MCF 10A (cell line): ENCODE measurements around the gene LRRC53. TPM values are rescaled to one million over a fixed set of nuclear protein-coding genes. Genes with fewer than 3 reads are reported as not detected.

Source experiments
- Bru-seq: library from RNA; stranded (reverse); fragments of 400-500 nt; gene quantifications from one replicate; lab custom pipeline; 2021; lab: Mats Ljungman, UMichigan
- BruChase-seq, 2 experiments: library from RNA; stranded (reverse); fragments of 400-500 nt; gene quantifications; one replicate each; lab custom pipeline; 2021; lab: Mats Ljungman, UMichigan
- BruUV-seq: library from RNA; stranded (reverse); fragments of 400-500 nt; replicated peaks from 2 replicates; lab custom pipeline; 2021; lab: Mats Ljungman, UMichigan
- CTCF ChIA-PET: fragments of 300-600 bp; sonication (Branson Sonifier 250); formaldehyde crosslinking; extraction: SDS; loops from one replicate; lab custom pipeline; 2021; ENCODE audit warnings: antibody characterized with exemption, inconsistent platforms; lab: Yijun Ruan, JAX
- POLR2A ChIA-PET: fragments of 300-600, 350-650 bp; sonication (Branson Sonifier 250); formaldehyde crosslinking; extraction: SDS; loops from one replicate; lab custom pipeline; 2020; ENCODE audit warnings: antibody characterized with exemption, inconsistent platforms; lab: Yijun Ruan, JAX
- DNase-seq: peaks from one replicate; pipeline ENCODE4 v3.0.0-alpha.2; 2018; ENCODE audit not compliant: unreplicated experiment
- H3K27ac Mint-ChIP-seq: one replicate; pipeline ENCODE4 v1.8.0; 2022; ENCODE audit warnings: mild to moderate bottlenecking, low read depth, mixed read lengths; ENCODE audit not compliant: unreplicated experiment
- H3K27me3 Mint-ChIP-seq: one replicate; pipeline ENCODE4 v1.8.0; 2022; ENCODE audit warnings: mixed read lengths; ENCODE audit not compliant: insufficient read depth, unreplicated experiment
- H3K36me3 Mint-ChIP-seq: one replicate; pipeline ENCODE4 v1.8.0; 2022; ENCODE audit warnings: mild to moderate bottlenecking, moderate library complexity, mixed read lengths; ENCODE audit not compliant: insufficient read depth, unreplicated experiment
- H3K4me1 Mint-ChIP-seq: one replicate; pipeline ENCODE4 v1.8.0; 2022; ENCODE audit warnings: mixed read lengths; ENCODE audit not compliant: insufficient read depth, unreplicated experiment
- H3K4me3 Mint-ChIP-seq: one replicate; pipeline ENCODE4 v1.8.0; 2022; ENCODE audit warnings: mild to moderate bottlenecking, moderate library complexity, mixed read lengths; ENCODE audit not compliant: unreplicated experiment
- H3K9me3 Mint-ChIP-seq: one replicate; pipeline ENCODE4 v1.8.0; 2022; ENCODE audit warnings: mixed read lengths; ENCODE audit not compliant: unreplicated experiment
- CTCF ChIP-seq: fragments of 200-600 bp; IDR thresholded peaks from one replicate; pipeline ENCODE4 v1.8.0; 2022; ENCODE audit warnings: antibody characterized with exemption, mild to moderate bottlenecking; ENCODE audit not compliant: unreplicated experiment
- intact Hi-C: fragments of 100-400 bp; cut with micrococcal nuclease; formaldehyde crosslinking; loops from 2 replicates; pipeline ENCODE4 v1.14.1; 2022
- long read RNA-seq: library from polyadenylated mRNA; stranded (forward); transcript quantifications from one replicate; pipeline ENCODE4 v2.0.0, GENCODE V29; 2022
- total RNA-seq: library from RNA; stranded (reverse); gene quantifications from 2 replicates; pipeline ENCODE4 v1.2.3, GENCODE V29; 2022

LRRC53 gene
- total RNA-seq = not detected in 2 replicates
- Bru-seq, nascent RNA = not detected
- BruChase-seq, experiment 1, labeled RNA remaining after a 6-hour chase = not detected
- not detected for BruChase-seq, experiment 2, labeled RNA remaining after a 2-hour chase
- long read RNA-seq = 0 reads

GRCh38 chr1:74512170-74512915 lies at the start of gene LRRC53:
LRRC53 (minus strand) TSS chr1:74512611; CDS start chr1:74483349, 29,262 bp downstream.
- intact Hi-C loops = no loop called here
- Mint-ChIP-seq H3K4me3 (no peak within 1 kb of the TSS), H3K27me3 (no peaks in the 10 kb centered on the region), H3K36me3 (no peaks in the 10 kb centered on the region), H3K27ac (no peak within 1 kb of the TSS), H3K4me1 (no peaks in the 10 kb centered on the region), H3K9me3 (no peaks in the 10 kb centered on the region)
- ChIA-PET CTCF (no interaction called here), POLR2A (interaction anchor here (1.2 kb wide), 1 partner anchor 9 kb away, joined by 4 read pairs; no protein-coding TSS in a partner anchor)
- BruUV-seq = no TSS peak
- no peak for TF ChIP-seq CTCF
- no peak for DNase-seq

DNA sequence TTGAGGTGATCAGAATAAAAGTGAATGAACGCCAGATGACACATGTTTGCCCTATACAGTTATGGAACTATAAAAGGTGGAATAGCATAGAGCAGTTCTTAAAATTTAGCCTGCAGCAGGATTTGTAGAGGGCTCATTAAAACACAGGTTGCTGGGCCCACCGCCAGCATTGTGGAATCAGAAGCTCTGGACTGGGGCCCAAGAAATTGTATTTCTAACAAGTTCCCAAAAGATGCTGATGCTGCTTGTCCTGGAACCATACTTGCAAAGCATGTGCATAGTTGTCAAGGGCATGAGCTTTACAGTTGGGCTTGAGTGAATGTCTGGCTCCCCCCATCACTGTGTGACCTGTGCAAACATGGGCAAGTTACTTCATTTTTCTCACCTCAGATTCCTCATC lies 37.5 kb upstream of the LRRC53 start:
- no peak for DNase-seq
- Mint-ChIP-seq H3K4me1 (no peaks in the 10 kb centered on the region), H3K36me3 (no peaks in the 10 kb centered on the region), H3K27ac (no peak overlapping the region), H3K9me3 (no peaks in the 10 kb centered on the region), H3K4me3 (no peak overlapping the region), H3K27me3 (peaks cover 9% of the 10 kb centered on the region)
- TF ChIP-seq CTCF = no peak
- ChIA-PET CTCF (no interaction called here), POLR2A (no interaction called here)
- intact Hi-C loops = no loop called here
- BruUV-seq = no TSS peak

DNA sequence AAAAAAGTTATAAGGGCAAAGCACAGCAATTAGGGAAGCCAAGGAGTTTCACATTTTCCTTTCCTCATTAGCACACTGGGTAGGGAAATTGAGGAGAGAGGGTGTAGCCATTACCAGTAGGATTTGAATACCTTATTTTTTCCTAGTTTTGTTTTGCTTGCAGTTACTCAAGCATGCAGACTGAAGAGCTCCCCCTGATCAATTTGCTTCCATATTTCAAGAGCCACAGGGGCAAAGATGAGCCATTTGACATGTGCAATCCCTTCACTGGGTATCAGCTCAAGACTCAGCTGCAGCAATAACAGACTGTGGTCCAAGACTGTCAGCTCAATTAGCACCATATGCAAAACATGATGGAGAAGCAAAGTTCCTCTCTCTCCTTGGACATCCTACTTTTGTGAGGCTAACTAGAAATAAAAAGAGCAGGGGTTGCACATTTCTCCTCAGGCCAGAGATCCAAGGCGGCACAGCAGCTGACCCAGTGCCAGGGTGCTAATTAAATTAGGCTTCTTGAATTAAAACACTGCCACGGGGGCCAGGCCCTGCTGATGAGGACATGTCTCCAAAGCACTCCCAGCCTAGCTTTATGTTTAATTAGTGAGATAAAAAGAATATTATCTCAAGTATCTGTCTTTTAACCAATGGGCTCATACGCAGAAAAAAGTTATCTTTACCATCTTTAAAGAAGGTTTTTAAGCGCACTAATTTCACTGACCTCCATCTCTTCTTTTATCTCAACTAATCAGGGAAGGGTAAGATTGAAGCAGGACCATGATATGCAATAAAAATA lies 36.7 kb upstream of the LRRC53 start:
- no peaks in the 10 kb centered on the region for H3K36me3 Mint-ChIP-seq
- ChIA-PET POLR2A (no interaction called here), CTCF (interaction anchor here (0.6 kb wide), 1 partner anchor 105 kb away, joined by 5 read pairs; no protein-coding TSS in a partner anchor)
- H3K4me1 Mint-ChIP-seq = no peaks in the 10 kb centered on the region
- intact Hi-C loops = no loop called here
- DNase-seq = no peak
- no peaks in the 10 kb centered on the region for H3K9me3 Mint-ChIP-seq
- TF ChIP-seq CTCF = no peak
- H3K27ac Mint-ChIP-seq = no peak overlapping the region
- no TSS peak for BruUV-seq
- H3K27me3 Mint-ChIP-seq = peaks cover 7% of the 10 kb centered on the region
- H3K4me3 Mint-ChIP-seq = no peak overlapping the region

DNA sequence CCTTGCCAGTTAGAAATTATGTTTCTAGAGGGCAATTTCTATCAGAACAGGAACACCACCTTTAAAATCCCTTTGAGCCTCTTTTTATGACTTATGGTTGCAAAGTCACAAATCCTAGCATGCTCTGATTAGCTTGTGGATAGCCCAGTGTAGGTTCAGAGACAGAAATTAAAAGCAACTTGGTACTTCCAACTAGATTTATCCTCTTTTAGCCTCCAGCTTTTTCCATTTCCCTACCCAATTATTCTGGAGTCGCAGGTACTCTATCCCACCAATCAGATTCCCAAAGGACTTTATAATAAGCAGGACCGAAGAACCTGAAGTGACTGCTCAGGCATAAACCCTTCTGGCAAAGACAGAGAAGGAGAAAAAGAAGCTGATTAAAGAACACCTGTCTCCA lies 33.4 kb upstream of the LRRC53 start:
- ChIA-PET POLR2A (interaction anchor here (0.7 kb wide), 1 partner anchor 75 kb away, joined by 3 read pairs; no protein-coding TSS in a partner anchor), CTCF (no interaction called here)
- no peaks in the 10 kb centered on the region for H3K36me3 Mint-ChIP-seq
- no peak for DNase-seq
- no peak for TF ChIP-seq CTCF
- H3K9me3 Mint-ChIP-seq = no peaks in the 10 kb centered on the region
- H3K27ac Mint-ChIP-seq = no peak overlapping the region
- no peaks in the 10 kb centered on the region for H3K27me3 Mint-ChIP-seq
- BruUV-seq = no TSS peak
- no peak overlapping the region for H3K4me3 Mint-ChIP-seq
- H3K4me1 Mint-ChIP-seq = no peaks in the 10 kb centered on the region
- intact Hi-C loops = no loop called here
